Fibroblast of lung (primary cell): ENCODE data around the gene SH3TC1. TPM values are rescaled to one million over a fixed set of nuclear protein-coding genes. Genes with fewer than 3 reads are reported as not detected.

Experiments used
- DNase-seq, 2 donors: peaks; one replicate each; pipeline versions ENCODE4 v3.0.0 to v3.0.0-alpha.2; 2010; ENCODE audit warnings: low read depth in 2 of 2
- H2AFZ ChIP-seq: 2 replicates; pipeline ENCODE4 v1.5.1; 2012; ENCODE audit warnings: low read length, control low read depth, inconsistent platforms
- H3K27ac ChIP-seq: 2 replicates; pipeline ENCODE4 v1.5.1; 2011; ENCODE audit warnings: low read length, control low read depth; ENCODE audit not compliant: insufficient read depth
- H3K27me3 ChIP-seq: 2 replicates; pipeline ENCODE4 v1.5.1; 2011; ENCODE audit warnings: mild to moderate bottlenecking, low read length; ENCODE audit not compliant: control insufficient read depth, insufficient read depth
- H3K36me3 ChIP-seq: 2 replicates; pipeline ENCODE4 v1.5.1; 2011; ENCODE audit warnings: low read length; ENCODE audit not compliant: control insufficient read depth, insufficient read depth
- H3K4me1 ChIP-seq: 2 replicates; pipeline ENCODE4 v1.5.1; 2011; ENCODE audit warnings: low read length; ENCODE audit not compliant: control insufficient read depth, insufficient read depth; ENCODE audit errors: extremely low read depth
- H3K4me2 ChIP-seq: 2 replicates; pipeline ENCODE4 v1.5.1; 2011; ENCODE audit warnings: low read length, control low read depth; ENCODE audit not compliant: insufficient read depth; ENCODE audit errors: extremely low read depth
- H3K4me3 ChIP-seq, 4 experiments: fragments of 200-600 bp in 1 of 4; sonication (generic) in 1 of 4; replicated peaks in 1 of 4; 2 replicates each; pipeline ENCODE4 v1.5.1; 2011 to 2016; ENCODE audit warnings: low read length in 4 of 4, low read depth in 3 of 4, mild to moderate bottlenecking in 3 of 4, control low read depth in 2 of 4, inconsistent platforms in 1 of 4, mixed read lengths in 1 of 4; ENCODE audit not compliant: insufficient read depth in 1 of 4; ENCODE audit errors: control extremely low read depth in 1 of 4
- H3K79me2 ChIP-seq: 2 replicates; pipeline ENCODE4 v1.5.1; 2012; ENCODE audit warnings: mild to moderate bottlenecking, low read length, inconsistent platforms; ENCODE audit not compliant: control insufficient read depth, insufficient read depth
- H3K9ac ChIP-seq: 2 replicates; pipeline ENCODE4 v1.5.1; 2011; ENCODE audit warnings: mild to moderate bottlenecking, low read length, control low read depth; ENCODE audit not compliant: insufficient read depth
- H3K9me3 ChIP-seq: 2 replicates; pipeline ENCODE4 v1.5.1; 2012; ENCODE audit warnings: low read depth, low read length; ENCODE audit not compliant: control insufficient read depth, insufficient read depth
- H4K20me1 ChIP-seq: 2 replicates; pipeline ENCODE4 v1.5.1; 2011; ENCODE audit warnings: low read length; ENCODE audit not compliant: control insufficient read depth, insufficient read depth; ENCODE audit errors: extremely low read depth
- EZH2 ChIP-seq: IDR thresholded peaks from 2 replicates; pipeline ENCODE4 v1.5.1; 2012; ENCODE audit warnings: low read length, control low read depth, mild to moderate bottlenecking; ENCODE audit errors: missing control alignments
- polyA plus RNA-seq, 2 donors: library from polyadenylated mRNA; depleted of rRNA in 1 of 2; stranded (reverse) in 1 of 2; unstranded in 1 of 2; fragments of >200 nt; gene quantifications; 2 replicates each; pipeline ENCODE4 v1.2.1, GENCODE V29; 2011 to 2012; ENCODE audit warnings: missing spikeins in 1 of 2
- total RNA-seq: library from RNA; depleted of rRNA; stranded (reverse); fragments of >200 nt; gene quantifications from 2 replicates; pipeline ENCODE4 v1.2.1, GENCODE V29; 2014
- TF ChIP-seq, protein P1 (sequence below), 2 donors: IDR thresholded peaks in 1 of 2; conservative IDR thresholded peaks in 1 of 2; 1 replicate in 1 of 2; 2 replicates in 1 of 2; pipeline ENCODE4 v1.5.1; 2011 to 2012; ENCODE audit warnings: low read length in 2 of 2, control low read depth in 1 of 2, inconsistent platforms in 1 of 2, low read depth in 1 of 2, mild to moderate bottlenecking in 1 of 2

SH3TC1 gene
- total and polyA plus RNA-seq, 2 donors (not counting 1 experiment from before 2014, with no cell fraction given): 3.3 to 11.6 TPM

DNA sequence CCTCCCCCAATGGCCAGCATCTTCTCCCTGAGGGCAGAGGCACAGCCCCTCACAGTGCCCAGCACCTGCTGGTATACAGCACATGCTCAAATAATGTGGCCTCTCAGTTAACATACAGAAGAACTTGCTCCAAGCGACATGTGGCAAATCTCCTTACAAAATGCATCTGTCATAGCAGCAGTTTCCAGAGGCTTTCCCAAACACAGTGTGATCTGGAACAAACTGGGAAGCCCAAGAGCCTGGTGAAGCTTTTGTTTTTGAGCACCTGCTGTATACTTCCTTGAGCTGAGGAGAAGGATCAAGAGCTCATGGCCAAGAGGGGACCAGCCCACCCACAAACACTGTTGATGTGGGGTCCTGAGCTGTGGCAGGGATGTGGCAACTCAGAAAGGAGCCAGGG lies 35.6 kb downstream of the SH3TC1 start:
- Histone ChIP-seq H3K4me2 (no peak overlapping the region), H2AFZ (no peak overlapping the region), H3K9ac (no peak overlapping the region), H3K27me3 (no peaks in the 10 kb centered on the region), H4K20me1 (no peaks in the 10 kb centered on the region), H3K9me3 (no peaks in the 10 kb centered on the region), H3K79me2 (no peaks in the 10 kb centered on the region), H3K4me1 (no peaks in the 10 kb centered on the region), H3K27ac (no peak overlapping the region), H3K36me3 (no peaks in the 10 kb centered on the region), H3K4me3 (no peak overlapping the region)
- no peak for DNase-seq
- TF ChIP-seq, protein P1, sequence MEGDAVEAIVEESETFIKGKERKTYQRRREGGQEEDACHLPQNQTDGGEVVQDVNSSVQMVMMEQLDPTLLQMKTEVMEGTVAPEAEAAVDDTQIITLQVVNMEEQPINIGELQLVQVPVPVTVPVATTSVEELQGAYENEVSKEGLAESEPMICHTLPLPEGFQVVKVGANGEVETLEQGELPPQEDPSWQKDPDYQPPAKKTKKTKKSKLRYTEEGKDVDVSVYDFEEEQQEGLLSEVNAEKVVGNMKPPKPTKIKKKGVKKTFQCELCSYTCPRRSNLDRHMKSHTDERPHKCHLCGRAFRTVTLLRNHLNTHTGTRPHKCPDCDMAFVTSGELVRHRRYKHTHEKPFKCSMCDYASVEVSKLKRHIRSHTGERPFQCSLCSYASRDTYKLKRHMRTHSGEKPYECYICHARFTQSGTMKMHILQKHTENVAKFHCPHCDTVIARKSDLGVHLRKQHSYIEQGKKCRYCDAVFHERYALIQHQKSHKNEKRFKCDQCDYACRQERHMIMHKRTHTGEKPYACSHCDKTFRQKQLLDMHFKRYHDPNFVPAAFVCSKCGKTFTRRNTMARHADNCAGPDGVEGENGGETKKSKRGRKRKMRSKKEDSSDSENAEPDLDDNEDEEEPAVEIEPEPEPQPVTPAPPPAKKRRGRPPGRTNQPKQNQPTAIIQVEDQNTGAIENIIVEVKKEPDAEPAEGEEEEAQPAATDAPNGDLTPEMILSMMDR (conservative IDR thresholded peaks at IDR 0.05 in 1 of 2, IDR thresholded peaks at IDR 0.05 in 1 of 2; ENCODE audit: low read depth in 1 of 2, low read length in 2 of 2): no peak
- TF ChIP-seq EZH2: no peak

DNA sequence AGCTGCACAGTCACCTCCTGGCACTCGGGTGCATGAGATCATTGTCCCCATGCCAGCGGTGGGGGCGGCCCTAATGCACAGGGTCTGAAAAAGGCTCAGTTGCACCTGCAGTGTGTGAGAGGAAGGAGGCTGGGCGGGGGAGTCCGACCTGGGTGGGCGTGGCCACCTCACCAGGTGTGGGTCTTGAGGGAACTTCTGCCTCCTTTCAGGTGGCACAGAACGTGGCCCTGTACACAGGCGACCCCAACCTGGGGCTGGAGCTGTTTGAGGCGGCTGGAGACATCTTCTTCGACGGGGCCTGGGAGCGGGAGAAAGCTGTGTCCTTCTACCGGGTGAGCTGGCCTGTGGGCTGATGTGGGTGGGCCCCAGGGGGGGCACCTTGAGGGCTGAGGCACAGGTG lies 36.1 kb downstream of the SH3TC1 start:
- DNase-seq: no peak
- Histone ChIP-seq H3K4me2 (no peak overlapping the region), H3K9me3 (no peaks in the 10 kb centered on the region), H4K20me1 (no peaks in the 10 kb centered on the region), H2AFZ (no peak overlapping the region), H3K4me1 (no peaks in the 10 kb centered on the region), H3K9ac (no peak overlapping the region), H3K27me3 (no peaks in the 10 kb centered on the region), H3K36me3 (no peaks in the 10 kb centered on the region), H3K79me2 (no peaks in the 10 kb centered on the region), H3K4me3 (no peak overlapping the region), H3K27ac (no peak overlapping the region)
- TF ChIP-seq, protein P1 (conservative IDR thresholded peaks at IDR 0.05 in 1 of 2, IDR thresholded peaks at IDR 0.05 in 1 of 2; ENCODE audit: low read depth in 1 of 2, low read length in 2 of 2): no peak
- TF ChIP-seq EZH2: no peak

DNA sequence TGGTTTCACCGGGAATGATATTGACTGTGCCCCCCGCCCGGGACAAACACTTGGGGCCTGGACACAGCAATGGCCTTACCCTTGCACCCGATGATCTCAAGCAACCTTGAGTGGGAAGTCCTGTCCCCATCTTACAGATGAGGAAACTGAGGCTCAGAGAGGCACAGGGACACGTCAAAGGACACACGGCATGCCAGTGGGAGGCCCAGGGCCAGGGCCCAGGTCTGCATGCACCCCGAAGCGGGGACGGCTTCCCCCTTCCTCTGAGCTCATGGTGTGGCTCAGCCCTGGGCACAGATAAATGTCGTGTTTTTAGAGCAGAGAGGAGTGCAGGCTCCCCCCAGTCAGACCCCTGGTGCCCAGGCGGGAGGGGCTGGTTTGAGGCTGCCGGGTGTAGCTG lies 36.6 kb downstream of the SH3TC1 start:
- Histone ChIP-seq H3K9ac (no peak overlapping the region), H3K36me3 (no peaks in the 10 kb centered on the region), H3K9me3 (no peaks in the 10 kb centered on the region), H2AFZ (no peak overlapping the region), H3K79me2 (no peaks in the 10 kb centered on the region), H3K27me3 (no peaks in the 10 kb centered on the region), H3K27ac (no peak overlapping the region), H3K4me2 (no peak overlapping the region), H3K4me1 (no peaks in the 10 kb centered on the region), H3K4me3 (no peak overlapping the region), H4K20me1 (no peaks in the 10 kb centered on the region)
- no peak for DNase-seq
- no peak for TF ChIP-seq EZH2
- TF ChIP-seq, protein P1 (conservative IDR thresholded peaks at IDR 0.05 in 1 of 2, IDR thresholded peaks at IDR 0.05 in 1 of 2; ENCODE audit: low read depth in 1 of 2, low read length in 2 of 2): no peak
